ENCODE measurements around the gene ACTRT3.

The ACTRT3 gene

DNA sequence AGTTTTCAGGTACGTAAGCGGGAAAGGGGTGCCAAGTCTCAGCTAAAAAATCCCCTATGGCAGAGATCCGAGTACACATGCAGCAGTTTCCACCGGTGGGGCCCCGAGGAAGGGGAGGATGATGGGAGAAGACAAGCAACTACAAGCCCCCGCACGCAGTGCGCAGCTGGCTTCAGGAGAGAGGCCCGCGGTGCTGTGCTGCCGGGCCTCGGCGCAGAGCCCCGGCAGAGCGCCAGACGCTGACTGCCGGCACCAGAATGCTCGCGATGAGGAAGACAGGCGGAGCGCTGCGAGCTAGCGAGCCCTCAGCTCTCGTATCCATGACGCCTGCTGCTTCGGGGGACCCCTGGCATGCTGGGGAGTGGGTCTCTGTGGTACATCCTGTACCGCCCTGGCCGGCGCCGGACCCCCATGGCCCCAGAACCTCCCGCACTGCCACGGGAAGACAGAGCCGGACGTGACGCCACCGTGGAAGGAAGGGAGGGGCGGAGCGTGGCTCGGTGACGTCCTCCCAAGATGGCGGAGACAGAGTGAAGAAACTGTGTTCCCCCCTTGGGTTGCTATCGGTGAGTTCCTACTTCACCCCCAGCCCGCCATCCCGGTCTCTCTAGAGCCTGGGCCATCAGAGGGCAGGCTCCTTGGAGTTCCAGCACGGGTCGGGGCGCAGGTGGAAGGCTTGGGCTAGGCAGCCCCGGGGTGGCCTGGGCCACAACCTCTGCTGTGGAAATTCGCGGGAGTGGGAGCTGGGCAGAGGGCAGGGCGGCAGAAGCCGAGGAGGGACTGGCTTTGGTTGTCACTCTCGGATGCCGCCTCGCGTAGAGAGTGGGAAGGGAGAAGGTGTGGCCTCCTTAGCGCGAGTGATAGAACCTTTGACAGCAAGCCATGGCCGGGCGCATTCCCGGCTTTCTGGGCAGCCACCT is 3.8 kb upstream of the ACTRT3 start, which contains the start of gene MYNN (continued):
- TF ChIP-seq ZNF202 (tag by site-specific recombination; IDR thresholded peaks at IDR 0.05; ENCODE audit: borderline replicate concordance) (no peak), ZNF24 (tag by site-specific recombination; IDR thresholded peaks at IDR 0.05) (no peak), ZNF146 (tag by site-specific recombination; IDR thresholded peaks at IDR 0.05) (no peak), ZBTB20 (tag by site-specific recombination; IDR thresholded peaks at IDR 0.05) (peak; percentile 95), ZNF701 (tag by site-specific recombination; IDR thresholded peaks at IDR 0.05) (peak; percentile 86; the same call in 1 of the 2 replicates), MYNN (tag by site-specific recombination; IDR thresholded peaks at IDR 0.05; ENCODE audit: borderline replicate concordance) (no peak), ZNF391 (tag by site-specific recombination; IDR thresholded peaks at IDR 0.05; ENCODE audit: borderline replicate concordance, low read depth) (no peak), ZNF529 (tag by site-specific recombination; IDR thresholded peaks at IDR 0.05; ENCODE audit: insufficient replicate concordance) (no peak), ZNF239 (tag by site-specific recombination; IDR thresholded peaks at IDR 0.05) (no peak), FEZF1 (tag by site-specific recombination; IDR thresholded peaks at IDR 0.05) (no peak), ZSCAN16 (tag by site-specific recombination; IDR thresholded peaks at IDR 0.05) (no peak), ZNF292 (tag by site-specific recombination; IDR thresholded peaks at IDR 0.05; ENCODE audit: borderline replicate concordance, low read depth) (no peak), ZNF132 (tag by site-specific recombination; IDR thresholded peaks at IDR 0.05; ENCODE audit: borderline replicate concordance) (no peak)
- TF ChIP-seq, protein P1, sequence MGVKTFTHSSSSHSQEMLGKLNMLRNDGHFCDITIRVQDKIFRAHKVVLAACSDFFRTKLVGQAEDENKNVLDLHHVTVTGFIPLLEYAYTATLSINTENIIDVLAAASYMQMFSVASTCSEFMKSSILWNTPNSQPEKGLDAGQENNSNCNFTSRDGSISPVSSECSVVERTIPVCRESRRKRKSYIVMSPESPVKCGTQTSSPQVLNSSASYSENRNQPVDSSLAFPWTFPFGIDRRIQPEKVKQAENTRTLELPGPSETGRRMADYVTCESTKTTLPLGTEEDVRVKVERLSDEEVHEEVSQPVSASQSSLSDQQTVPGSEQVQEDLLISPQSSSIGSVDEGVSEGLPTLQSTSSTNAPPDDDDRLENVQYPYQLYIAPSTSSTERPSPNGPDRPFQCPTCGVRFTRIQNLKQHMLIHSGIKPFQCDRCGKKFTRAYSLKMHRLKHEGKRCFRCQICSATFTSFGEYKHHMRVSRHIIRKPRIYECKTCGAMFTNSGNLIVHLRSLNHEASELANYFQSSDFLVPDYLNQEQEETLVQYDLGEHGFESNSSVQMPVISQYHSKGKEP (tag by site-specific recombination; IDR thresholded peaks at IDR 0.05) = no peak
- TF ChIP-seq, protein P2, sequence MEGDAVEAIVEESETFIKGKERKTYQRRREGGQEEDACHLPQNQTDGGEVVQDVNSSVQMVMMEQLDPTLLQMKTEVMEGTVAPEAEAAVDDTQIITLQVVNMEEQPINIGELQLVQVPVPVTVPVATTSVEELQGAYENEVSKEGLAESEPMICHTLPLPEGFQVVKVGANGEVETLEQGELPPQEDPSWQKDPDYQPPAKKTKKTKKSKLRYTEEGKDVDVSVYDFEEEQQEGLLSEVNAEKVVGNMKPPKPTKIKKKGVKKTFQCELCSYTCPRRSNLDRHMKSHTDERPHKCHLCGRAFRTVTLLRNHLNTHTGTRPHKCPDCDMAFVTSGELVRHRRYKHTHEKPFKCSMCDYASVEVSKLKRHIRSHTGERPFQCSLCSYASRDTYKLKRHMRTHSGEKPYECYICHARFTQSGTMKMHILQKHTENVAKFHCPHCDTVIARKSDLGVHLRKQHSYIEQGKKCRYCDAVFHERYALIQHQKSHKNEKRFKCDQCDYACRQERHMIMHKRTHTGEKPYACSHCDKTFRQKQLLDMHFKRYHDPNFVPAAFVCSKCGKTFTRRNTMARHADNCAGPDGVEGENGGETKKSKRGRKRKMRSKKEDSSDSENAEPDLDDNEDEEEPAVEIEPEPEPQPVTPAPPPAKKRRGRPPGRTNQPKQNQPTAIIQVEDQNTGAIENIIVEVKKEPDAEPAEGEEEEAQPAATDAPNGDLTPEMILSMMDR (tag by site-specific recombination; IDR thresholded peaks at IDR 0.05) = no peak; the same call in 1 of the 2 replicates
- TF ChIP-seq, protein P3, sequence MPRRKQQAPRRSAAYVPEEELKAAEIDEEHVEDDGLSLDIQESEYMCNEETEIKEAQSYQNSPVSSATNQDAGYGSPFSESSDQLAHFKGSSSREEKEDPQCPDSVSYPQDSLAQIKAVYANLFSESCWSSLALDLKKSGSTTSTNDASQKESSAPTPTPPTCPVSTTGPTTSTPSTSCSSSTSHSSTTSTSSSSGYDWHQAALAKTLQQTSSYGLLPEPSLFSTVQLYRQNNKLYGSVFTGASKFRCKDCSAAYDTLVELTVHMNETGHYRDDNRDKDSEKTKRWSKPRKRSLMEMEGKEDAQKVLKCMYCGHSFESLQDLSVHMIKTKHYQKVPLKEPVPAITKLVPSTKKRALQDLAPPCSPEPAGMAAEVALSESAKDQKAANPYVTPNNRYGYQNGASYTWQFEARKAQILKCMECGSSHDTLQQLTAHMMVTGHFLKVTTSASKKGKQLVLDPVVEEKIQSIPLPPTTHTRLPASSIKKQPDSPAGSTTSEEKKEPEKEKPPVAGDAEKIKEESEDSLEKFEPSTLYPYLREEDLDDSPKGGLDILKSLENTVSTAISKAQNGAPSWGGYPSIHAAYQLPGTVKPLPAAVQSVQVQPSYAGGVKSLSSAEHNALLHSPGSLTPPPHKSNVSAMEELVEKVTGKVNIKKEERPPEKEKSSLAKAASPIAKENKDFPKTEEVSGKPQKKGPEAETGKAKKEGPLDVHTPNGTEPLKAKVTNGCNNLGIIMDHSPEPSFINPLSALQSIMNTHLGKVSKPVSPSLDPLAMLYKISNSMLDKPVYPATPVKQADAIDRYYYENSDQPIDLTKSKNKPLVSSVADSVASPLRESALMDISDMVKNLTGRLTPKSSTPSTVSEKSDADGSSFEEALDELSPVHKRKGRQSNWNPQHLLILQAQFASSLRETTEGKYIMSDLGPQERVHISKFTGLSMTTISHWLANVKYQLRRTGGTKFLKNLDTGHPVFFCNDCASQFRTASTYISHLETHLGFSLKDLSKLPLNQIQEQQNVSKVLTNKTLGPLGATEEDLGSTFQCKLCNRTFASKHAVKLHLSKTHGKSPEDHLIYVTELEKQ (tag by site-specific recombination; IDR thresholded peaks at IDR 0.05; ENCODE audit: borderline replicate concordance) = no peak
- TF ChIP-seq, protein P4, sequence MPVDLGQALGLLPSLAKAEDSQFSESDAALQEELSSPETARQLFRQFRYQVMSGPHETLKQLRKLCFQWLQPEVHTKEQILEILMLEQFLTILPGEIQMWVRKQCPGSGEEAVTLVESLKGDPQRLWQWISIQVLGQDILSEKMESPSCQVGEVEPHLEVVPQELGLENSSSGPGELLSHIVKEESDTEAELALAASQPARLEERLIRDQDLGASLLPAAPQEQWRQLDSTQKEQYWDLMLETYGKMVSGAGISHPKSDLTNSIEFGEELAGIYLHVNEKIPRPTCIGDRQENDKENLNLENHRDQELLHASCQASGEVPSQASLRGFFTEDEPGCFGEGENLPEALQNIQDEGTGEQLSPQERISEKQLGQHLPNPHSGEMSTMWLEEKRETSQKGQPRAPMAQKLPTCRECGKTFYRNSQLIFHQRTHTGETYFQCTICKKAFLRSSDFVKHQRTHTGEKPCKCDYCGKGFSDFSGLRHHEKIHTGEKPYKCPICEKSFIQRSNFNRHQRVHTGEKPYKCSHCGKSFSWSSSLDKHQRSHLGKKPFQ (tag by site-specific recombination; IDR thresholded peaks at IDR 0.05) = no peak
- TF ChIP-seq, protein P5, sequence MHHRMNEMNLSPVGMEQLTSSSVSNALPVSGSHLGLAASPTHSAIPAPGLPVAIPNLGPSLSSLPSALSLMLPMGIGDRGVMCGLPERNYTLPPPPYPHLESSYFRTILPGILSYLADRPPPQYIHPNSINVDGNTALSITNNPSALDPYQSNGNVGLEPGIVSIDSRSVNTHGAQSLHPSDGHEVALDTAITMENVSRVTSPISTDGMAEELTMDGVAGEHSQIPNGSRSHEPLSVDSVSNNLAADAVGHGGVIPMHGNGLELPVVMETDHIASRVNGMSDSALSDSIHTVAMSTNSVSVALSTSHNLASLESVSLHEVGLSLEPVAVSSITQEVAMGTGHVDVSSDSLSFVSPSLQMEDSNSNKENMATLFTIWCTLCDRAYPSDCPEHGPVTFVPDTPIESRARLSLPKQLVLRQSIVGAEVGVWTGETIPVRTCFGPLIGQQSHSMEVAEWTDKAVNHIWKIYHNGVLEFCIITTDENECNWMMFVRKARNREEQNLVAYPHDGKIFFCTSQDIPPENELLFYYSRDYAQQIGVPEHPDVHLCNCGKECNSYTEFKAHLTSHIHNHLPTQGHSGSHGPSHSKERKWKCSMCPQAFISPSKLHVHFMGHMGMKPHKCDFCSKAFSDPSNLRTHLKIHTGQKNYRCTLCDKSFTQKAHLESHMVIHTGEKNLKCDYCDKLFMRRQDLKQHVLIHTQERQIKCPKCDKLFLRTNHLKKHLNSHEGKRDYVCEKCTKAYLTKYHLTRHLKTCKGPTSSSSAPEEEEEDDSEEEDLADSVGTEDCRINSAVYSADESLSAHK (tag by site-specific recombination; IDR thresholded peaks at IDR 0.05) = no peak
- TF ChIP-seq, protein P6, sequence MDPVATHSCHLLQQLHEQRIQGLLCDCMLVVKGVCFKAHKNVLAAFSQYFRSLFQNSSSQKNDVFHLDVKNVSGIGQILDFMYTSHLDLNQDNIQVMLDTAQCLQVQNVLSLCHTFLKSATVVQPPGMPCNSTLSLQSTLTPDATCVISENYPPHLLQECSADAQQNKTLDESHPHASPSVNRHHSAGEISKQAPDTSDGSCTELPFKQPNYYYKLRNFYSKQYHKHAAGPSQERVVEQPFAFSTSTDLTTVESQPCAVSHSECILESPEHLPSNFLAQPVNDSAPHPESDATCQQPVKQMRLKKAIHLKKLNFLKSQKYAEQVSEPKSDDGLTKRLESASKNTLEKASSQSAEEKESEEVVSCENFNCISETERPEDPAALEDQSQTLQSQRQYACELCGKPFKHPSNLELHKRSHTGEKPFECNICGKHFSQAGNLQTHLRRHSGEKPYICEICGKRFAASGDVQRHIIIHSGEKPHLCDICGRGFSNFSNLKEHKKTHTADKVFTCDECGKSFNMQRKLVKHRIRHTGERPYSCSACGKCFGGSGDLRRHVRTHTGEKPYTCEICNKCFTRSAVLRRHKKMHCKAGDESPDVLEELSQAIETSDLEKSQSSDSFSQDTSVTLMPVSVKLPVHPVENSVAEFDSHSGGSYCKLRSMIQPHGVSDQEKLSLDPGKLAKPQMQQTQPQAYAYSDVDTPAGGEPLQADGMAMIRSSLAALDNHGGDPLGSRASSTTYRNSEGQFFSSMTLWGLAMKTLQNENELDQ (tag by site-specific recombination; IDR thresholded peaks at IDR 0.05; ENCODE audit: low read depth) = no peak
- TF ChIP-seq, protein P7, sequence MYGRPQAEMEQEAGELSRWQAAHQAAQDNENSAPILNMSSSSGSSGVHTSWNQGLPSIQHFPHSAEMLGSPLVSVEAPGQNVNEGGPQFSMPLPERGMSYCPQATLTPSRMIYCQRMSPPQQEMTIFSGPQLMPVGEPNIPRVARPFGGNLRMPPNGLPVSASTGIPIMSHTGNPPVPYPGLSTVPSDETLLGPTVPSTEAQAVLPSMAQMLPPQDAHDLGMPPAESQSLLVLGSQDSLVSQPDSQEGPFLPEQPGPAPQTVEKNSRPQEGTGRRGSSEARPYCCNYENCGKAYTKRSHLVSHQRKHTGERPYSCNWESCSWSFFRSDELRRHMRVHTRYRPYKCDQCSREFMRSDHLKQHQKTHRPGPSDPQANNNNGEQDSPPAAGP (tag by site-specific recombination; IDR thresholded peaks at IDR 0.05) = peak; percentile 74; the same call in 1 of the 2 replicates
- TF ChIP-seq, protein P8, sequence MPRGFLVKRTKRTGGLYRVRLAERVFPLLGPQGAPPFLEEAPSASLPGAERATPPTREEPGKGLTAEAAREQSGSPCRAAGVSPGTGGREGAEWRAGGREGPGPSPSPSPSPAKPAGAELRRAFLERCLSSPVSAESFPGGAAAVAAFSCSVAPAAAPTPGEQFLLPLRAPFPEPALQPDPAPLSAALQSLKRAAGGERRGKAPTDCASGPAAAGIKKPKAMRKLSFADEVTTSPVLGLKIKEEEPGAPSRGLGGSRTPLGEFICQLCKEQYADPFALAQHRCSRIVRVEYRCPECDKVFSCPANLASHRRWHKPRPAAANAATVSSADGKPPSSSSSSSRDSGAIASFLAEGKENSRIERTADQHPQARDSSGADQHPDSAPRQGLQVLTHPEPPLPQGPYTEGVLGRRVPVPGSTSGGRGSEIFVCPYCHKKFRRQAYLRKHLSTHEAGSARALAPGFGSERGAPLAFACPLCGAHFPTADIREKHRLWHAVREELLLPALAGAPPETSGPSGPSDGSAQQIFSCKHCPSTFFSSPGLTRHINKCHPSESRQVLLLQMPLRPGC (tag by site-specific recombination; IDR thresholded peaks at IDR 0.05) = peak; percentile 59

All from HEK293 (cell line).